Cortex of kidney (tissue), 1 donor: ENCODE measurements around the gene FASN.
A peak's percentile ranks its signal among the peaks of the same experiment; 100 is the strongest.
"Not testable (repeated sequence)": the region's sequence is repeated elsewhere in the genome, so short reads cannot be mapped to it uniquely, and the experiment has no call there.

Experiments
- DNase-seq: peaks from one replicate; lab custom pipeline; 2025; lab: John Stamatoyannopoulos, UW

The FASN gene

GRCh38 chr17:82041144-82041814, 56.8 kb downstream of the FASN start:
- no peak for DNase-seq

DNA sequence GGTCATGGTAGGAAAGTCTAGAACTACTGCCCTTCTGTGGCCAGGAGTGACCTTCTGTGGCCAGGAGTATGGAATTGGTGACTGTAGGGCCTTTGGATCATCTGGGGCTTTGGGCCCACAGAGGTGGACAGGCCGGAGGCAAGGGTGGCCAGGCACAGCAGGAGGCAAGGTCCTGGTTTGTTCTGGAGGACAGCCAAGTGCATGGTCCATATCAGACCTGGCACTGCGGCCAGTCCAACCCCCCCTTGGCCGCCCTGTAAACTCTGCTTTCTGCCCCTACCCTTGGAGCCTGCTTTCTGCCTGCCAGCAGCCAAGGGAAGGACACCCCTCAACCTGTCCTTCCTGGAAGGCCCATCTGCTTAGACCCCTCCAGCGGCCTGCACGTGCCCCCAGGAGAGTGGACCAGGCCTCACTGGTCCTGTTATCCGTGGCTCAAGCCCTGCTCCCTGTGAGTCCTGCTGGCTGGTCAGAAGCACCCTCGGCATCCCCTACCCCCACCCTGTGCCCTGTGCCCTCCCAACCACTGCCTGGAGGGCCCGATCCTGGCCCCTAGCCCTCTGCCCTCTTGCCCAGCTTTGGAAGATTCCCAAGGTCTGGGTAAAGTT, 58.2 kb downstream of the FASN start:
- no peak for DNase-seq

DNA sequence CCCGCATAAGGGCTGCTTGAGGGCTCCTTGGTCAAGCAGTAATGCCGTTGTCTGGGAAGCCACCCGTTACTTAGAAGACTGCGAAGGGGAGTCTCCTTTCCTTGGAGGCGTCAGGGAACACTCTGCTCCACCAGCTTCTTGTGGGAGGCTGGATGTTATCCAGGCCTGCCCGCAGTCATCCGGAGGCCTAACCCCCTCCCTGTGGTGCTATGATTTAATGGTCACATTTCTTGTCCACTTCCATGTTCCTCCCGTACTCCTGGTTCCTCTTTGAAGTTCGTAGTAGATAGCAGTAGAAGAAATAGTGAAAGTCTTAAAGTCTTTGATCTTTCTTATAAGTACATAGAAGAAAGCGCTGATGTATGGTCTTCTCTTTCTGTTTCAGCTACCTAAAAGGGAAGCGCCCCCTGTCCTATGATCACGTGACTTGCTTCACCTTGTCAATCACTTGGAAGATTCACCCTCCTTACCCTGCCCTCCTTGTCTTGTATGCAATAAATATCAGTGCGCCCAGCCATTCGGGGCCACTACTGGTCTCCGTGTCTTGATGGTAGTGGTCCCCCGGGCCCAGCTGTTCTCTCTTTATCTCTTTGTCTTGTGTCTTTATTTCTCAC, 59.1 kb downstream of the FASN start:
- DNase-seq: not testable (repeated sequence)

DNA sequence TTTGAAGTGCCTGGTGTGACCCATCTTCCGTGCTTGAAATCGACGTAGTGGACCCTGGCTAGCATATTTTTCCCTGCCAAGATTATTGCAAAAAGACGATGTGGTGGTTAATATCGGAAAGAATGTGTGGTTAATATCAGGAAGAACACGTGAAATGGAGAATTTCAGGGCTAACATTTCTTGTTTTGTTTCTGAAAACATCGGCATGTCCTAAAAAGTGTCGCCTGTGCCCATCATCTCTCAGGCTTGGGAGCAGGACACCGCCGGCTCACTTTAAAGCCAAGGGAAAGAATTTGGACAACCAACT, 60.2 kb downstream of the FASN start:
- no peak for DNase-seq

DNA sequence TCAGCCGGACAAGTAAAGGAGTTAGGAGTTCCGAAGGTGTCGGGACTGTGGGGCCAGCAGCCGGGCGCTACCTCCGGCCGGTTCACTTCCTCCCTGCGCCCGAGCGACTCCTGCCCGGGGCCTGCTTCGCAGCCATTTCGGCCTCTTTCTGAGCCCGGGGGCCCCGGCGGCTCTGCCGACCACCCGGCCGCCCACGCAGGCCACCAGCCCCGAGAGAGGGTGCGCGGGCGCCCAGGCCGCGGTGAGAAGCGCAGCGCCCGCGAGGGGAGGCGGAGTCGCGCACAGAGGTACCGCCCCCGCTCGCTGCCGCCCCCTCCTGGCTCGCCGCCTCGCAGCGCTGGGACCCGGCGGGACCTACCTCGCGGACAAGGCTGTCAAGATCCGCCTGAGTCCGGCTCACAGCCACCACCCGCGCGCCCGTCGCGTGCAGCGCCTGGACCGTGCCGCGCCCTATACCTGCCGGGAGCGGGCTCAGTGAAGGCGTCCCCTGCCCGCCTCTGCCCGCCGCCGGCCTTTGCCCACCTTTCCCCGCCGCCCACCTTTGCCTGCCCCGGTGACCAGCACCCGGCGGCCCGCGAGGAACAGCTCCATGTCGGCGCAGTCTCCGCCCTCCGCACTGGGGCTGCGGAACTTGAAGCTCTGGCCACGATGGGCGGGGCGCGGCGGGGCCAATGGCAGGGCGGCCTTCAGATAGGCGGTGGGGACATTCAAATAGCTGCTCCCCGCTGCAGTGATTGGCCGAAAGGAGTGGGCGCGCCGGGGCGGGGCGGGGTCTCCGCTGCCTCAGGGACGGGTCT, 60.7 kb downstream of the FASN start, which contains the start of gene DCXR:
DCXR (minus strand) TSS at position 606 of the 797 bp plus-strand sequence; CDS start at position 591, 15 bp downstream.
- DNase-seq: peak; percentile 78

DNA sequence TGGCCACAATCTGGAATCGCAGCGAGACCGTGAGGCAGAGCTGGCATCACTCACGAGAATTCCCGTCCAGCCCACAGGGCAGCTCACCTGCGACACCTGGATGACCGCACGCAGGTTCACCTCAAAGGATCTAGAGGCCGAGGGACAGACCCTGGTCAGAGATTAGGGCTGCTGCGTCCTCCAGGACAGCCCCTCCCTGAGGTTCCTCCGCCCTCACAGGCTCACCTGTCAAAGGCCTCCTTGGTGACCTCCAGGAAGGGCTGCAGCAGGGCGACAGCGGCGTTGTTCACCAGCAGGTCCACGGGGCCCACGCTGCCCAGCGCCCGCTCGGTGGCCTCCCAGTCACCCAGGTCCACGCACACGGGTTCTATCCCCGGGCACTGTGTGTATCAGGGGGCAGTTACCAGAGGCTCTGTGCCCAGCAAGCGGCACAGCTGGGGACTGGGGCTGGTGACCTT, 61.4 kb downstream of the FASN start:
- no peak for DNase-seq

GRCh38 chr17:82035956-82036633, 61.9 kb downstream of the FASN start:
- DNase-seq: no peak

- DNase-seq: no peak
Observed at GRCh38 chr17:82035488-82035887, 62.5 kb downstream of the FASN start.

GRCh38 chr17:82034371-82035011, 63.5 kb downstream of the FASN start:
- no peak for DNase-seq

DNA sequence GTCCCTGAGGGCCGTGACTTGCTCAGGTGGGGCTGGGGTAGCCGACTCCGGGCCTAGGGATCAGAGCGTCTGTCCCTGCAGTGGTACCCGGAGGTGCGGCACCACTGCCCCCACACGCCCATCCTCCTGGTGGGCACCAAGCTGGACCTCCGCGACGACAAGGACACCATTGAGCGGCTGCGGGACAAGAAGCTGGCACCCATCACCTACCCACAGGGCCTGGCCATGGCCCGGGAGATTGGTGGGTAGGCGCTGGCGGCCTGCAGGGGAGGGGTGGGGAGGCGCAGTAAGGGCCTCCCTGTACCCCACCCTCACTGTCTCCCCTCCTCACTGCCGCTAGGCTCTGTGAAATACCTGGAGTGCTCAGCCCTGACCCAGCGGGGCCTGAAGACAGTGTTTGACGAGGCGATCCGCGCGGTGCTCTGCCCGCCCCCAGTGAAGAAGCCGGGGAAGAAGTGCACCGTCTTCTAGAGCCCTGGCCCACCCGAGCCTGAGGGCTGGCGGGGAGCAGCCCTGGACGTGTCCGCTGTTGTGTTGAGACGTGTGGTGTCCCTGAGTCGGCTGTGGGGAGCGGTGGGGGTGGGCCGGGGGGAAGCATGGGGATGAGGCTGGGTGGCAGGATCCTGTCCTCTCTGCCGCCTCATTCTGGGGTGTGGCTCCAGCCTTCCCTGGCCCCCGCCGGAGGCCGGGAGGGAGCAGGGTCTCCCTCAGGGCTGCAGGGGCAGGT, 64.5 kb downstream of the FASN start:
- no peak for DNase-seq

DNA sequence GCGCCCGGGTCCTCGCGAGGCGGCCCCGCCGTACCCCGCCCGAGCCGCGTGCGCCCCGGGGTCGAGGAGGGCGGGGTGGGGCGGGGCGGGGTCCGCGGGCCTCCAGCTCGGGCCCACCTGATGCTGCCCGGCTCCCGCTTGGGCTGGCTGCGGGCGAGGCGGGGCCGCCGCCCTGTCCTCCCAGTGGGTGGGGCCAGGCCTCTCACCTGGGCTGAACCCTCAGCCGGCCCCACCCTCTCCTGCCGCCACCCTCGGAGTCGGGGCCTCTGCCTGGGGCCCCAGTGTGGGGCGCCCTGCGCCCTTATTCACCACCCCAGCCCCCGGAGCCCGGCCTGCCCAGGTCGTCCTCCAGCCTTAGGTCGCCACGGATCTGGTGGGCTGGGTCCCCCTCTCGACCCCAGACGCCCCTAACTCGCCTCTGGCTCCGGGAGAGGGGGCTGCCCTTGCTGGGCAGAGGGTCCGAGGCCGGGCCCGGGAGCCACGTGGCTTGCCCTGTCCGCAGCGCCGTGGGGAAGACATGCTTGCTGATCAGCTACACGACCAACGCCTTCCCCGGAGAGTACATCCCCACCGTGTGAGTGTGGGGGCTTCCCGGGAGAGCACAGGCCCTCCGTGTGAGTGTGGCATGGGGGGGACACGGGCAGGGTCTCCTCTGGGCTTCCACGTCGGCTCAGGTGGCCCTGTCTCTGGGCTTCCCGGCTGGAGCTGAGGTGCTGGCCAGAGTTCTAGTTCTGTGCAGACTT, 66.0 kb downstream of the FASN start:
- no peak for DNase-seq

GRCh38 chr17:82031303-82031884, 66.6 kb downstream of the FASN start, which contains the start of gene RAC3:
RAC3 (plus strand) TSS chr17:82031678; CDS start chr17:82031762, 84 bp downstream.
- DNase-seq: no peak

DNA sequence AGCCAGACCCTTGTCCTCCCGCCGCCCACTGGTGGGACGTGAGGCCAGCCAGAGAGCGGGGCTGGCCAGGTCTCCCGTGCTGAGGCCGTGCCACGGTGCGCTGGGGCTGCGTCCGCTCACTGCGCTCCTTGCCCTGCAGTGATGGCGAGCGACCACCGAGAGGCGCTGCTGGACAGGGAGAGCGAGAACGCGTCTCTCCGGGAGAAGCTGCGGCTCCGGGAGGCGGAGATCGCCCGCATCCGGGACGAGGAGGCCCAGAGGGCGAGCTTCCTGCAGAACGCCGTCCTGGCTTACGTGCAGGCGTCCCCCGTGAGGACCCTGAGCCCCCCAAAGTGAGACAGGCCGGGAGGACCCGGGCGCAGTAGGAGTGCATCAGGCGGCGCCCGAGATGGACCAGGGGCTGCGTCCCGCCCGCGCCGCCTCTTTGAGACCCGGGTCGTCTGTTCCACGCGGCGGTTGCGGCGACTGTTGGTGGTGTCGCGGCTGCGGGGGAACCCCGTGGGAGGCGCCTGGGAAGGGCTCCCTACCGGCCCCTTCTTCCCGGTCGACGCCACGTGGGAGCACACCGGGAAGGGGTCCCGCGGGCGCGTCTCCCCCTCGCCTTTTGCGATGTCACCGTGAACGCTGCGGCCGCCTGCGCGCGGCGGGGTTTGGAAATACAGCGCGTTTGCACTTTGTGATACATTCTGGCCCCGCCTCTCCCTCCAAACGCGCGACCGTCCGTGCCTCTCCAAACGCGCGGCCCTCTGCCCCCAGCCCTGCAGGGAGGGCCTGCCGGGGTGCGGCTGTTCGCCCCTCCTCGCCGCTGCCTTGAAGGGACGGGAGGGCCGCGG, 67.3 kb downstream of the FASN start:
- peak; percentile 51 for DNase-seq

DNA sequence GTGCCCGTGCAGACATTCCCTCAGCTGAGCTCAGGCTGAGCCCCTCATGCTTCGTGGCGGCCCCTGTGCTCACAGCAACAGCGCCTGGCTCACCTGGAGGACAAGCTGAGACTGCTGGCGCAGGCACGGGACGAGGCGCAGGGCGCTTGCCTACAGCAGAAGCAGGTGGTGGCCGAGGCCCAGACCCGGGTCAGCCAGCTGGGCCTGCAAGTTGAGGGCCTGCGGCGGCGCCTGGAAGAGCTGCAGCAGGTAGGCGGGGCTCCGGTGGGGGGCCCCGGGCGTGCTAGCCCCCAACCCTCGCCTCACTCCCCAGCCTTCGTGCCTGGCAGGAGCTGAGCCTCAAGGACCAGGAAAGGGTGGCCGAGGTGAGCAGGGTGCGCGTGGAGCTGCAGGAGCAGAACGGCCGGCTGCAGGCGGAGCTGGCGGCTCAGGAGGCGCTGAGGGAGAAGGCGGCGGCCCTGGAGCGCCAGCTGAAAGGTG, 68.0 kb downstream of the FASN start:
- DNase-seq: no peak

DNA sequence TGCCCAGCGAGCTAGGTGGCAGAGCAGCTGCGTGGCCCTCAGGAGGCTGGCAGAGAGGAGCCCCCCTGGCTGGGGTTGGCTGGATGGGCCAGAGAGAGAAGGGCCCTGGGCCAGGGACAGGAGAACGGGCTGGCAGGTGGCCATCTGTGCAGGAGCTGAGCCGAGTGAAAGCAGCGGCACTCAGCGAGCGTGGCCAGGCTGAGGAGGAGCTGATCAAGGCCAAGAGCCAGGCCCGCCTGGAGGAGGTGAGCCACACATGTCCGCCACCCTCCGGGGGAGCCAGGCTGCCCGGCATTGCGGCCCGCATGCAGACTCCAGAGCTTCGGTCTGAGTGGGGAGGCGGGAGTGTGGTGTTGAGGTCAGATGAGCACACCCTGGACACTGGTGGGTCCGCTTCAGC, 68.6 kb downstream of the FASN start:
- DNase-seq: no peak

- no peak for DNase-seq
Observed at GRCh38 chr17:82028966-82029365, 69.1 kb downstream of the FASN start.
